Body of pancreas (tissue), 4 donors: ENCODE data around the gene MOV10L1.

Source experiments
- POLR2A ChIP-seq, 3 donors: fragments of 450-650 bp; IDR thresholded peaks; one replicate each; pipeline ENCODE4 v1.6.1; 2016; ENCODE audit warnings: antibody characterized with exemption in 3 of 3, mild to moderate bottlenecking in 2 of 3
- TF ChIP-seq, protein P1 (sequence below), 7 experiments: fragments of 450-650 bp in 4 of 7; fragments of 200-600 bp in 3 of 7; sonication (generic) in 3 of 7; IDR thresholded peaks; one replicate each; pipeline ENCODE4 v1.5.1; 2016 to 2019; ENCODE audit warnings: antibody characterized with exemption in 7 of 7

GRCh38 chr22:50048061-50048765, 41.6 kb upstream of the MOV10L1 start:
- TF ChIP-seq, protein P1, sequence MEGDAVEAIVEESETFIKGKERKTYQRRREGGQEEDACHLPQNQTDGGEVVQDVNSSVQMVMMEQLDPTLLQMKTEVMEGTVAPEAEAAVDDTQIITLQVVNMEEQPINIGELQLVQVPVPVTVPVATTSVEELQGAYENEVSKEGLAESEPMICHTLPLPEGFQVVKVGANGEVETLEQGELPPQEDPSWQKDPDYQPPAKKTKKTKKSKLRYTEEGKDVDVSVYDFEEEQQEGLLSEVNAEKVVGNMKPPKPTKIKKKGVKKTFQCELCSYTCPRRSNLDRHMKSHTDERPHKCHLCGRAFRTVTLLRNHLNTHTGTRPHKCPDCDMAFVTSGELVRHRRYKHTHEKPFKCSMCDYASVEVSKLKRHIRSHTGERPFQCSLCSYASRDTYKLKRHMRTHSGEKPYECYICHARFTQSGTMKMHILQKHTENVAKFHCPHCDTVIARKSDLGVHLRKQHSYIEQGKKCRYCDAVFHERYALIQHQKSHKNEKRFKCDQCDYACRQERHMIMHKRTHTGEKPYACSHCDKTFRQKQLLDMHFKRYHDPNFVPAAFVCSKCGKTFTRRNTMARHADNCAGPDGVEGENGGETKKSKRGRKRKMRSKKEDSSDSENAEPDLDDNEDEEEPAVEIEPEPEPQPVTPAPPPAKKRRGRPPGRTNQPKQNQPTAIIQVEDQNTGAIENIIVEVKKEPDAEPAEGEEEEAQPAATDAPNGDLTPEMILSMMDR (IDR thresholded peaks at IDR 0.05), result no peak
- TF ChIP-seq POLR2A (IDR thresholded peaks at IDR 0.05), result no peak
